Coronary artery (tissue), 2 donors: Measurements from ENCODE around the gene KIRREL3.

ENCODE experiments used
- DNase-seq: peaks from one replicate; pipeline ENCODE4 v3.0.0-alpha.2; 2017; ENCODE audit warnings: low spot score
- H3K27ac ChIP-seq, 2 donors: fragments of 200-600 bp; sonication (generic); one replicate each; pipeline ENCODE4 v1.5.1; 2016 to 2019
- H3K4me3 ChIP-seq: fragments of 200-600 bp; sonication (generic); 2 replicates; pipeline ENCODE4 v1.5.1; 2016; ENCODE audit warnings: mild to moderate bottlenecking, moderate library complexity
- TF ChIP-seq, protein P1 (sequence below): fragments of 200-600 bp; sonication (generic); IDR thresholded peaks from one replicate; pipeline ENCODE4 v1.5.1; 2019; ENCODE audit warnings: antibody characterized with exemption

Gene KIRREL3

DNA sequence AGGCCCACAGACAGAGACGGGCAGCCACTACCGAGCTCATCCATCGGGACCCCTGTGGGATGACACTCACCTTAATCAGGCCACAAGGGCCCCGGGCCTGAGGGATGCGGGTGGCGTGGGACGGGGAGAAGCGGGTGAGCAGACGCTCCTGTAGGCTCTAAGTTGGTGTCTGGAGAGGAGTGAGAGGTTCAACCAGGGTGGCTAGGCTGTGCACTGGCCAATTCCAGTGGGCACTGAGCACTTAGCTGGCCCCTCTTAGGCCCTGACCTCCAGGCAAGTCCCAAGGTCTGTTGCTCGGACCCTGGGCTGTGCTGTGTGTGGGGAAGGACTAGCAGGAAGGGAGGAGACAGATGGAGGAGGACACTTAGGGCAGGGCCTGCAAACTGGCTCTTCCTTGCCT, 505.7 kb downstream of the KIRREL3 start:
- DNase-seq, result no peak
- TF ChIP-seq, protein P1, sequence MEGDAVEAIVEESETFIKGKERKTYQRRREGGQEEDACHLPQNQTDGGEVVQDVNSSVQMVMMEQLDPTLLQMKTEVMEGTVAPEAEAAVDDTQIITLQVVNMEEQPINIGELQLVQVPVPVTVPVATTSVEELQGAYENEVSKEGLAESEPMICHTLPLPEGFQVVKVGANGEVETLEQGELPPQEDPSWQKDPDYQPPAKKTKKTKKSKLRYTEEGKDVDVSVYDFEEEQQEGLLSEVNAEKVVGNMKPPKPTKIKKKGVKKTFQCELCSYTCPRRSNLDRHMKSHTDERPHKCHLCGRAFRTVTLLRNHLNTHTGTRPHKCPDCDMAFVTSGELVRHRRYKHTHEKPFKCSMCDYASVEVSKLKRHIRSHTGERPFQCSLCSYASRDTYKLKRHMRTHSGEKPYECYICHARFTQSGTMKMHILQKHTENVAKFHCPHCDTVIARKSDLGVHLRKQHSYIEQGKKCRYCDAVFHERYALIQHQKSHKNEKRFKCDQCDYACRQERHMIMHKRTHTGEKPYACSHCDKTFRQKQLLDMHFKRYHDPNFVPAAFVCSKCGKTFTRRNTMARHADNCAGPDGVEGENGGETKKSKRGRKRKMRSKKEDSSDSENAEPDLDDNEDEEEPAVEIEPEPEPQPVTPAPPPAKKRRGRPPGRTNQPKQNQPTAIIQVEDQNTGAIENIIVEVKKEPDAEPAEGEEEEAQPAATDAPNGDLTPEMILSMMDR, result no peak

DNA sequence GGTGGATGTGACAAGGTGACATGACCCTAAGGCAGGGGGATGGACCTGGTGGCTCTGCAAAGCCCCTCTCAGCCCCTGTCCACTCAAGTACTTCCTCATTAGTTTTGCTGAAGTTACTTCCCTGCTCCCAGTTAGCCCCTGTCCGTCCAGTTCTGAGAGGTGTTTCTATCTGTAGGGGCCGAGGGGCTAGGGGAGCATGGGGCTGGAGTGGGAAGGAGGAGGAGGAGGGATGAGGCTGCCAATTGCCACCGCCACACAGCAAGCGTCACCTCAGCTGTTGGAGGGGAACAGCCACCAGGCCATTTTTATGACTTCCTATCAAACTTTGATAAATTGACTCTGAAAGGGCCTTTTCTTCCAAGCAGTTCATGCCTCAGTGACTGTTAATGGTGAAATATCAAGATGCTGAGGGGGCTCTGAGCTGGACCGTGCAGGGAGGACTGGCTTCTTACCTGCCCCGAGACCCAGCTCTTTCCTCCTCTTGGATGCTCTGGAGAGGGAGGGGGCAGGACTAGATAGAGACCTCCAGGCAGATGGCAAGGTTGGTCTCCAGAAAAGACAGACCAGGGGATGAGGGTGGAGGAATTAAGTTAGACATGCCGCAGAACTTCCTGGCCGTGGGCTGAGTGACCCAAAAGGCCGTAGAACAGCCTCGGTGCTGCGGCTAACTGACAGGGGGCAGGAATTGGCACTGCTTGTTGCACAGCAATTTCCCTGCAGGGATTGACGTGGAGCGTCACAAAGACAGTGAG, 508.1 kb downstream of the KIRREL3 start:
- no peak for DNase-seq
- TF ChIP-seq, protein P1, result no peak
- Histone ChIP-seq H3K4me3 (no peak overlapping the region), H3K27ac (no peak overlapping the region)

More for the DNA sequence above, 505.7 kb downstream of the KIRREL3 start:
- no peak overlapping the region for H3K27ac ChIP-seq
- no peak overlapping the region for H3K4me3 ChIP-seq

DNA sequence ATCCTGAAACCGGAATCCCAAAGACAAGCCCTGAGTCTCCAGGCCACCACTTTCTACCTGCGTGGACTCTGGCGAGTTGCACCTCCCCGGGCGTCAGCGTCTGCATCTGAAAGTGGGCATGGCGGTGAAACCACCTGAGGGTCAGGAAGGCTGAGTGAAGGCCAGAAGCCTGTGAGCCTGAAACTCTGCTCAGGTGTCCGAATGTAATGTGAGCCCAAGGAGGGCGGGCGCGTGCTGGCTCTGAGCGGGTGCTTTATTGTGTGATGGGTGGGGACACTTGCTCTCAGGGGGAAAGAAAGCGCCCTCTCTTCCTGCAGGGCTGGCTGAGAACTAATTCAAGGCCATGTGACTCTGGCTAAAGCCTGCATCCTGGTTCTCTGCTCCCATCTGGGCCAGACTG, 509.5 kb downstream of the KIRREL3 start:
- TF ChIP-seq, protein P1, result no peak
- Histone ChIP-seq H3K27ac (no peak overlapping the region), H3K4me3 (no peak overlapping the region)
- no peak for DNase-seq

DNA sequence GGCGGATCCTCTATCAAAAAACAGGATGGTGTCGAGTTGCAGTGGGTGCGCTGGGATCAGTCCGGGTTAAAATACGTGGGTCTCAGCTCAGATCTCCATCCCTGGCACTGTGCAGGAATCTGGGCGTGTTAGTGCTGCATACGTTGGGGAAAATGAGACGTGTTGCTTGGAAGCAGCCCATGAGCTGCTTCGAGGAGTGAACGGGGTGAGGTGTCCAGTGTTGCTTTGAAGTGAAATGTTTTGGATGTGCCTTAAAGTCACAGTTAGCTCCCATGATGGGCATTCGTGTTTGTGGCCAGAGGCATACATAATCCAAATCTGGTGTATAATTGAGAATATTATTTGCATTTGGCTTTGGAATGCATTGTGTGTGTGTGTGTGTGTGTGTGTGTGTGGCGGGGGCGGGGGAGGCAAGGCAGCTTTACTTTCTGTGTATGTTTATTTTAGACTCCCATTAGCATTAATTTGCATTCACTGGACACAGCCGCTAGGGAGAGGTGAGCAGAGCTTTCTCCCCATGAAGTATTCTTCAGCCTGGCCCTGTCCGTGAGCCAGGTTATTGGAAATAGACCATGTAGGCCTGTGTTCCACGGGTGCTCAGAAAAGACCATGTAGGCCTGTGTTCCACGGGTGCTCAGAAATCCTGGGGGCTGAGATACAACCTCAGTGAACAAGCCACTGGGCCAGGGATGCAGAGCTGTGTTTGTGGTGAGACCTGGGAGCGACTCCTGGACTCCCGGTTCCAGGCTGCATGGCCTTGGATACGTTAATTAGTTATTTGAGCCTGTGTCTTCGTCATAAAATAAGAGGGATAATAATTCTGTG, 510.5 kb downstream of the KIRREL3 start:
- DNase-seq, result no peak
- TF ChIP-seq, protein P1, result no peak
- Histone ChIP-seq H3K4me3 (no peak overlapping the region), H3K27ac (no peak overlapping the region)

DNA sequence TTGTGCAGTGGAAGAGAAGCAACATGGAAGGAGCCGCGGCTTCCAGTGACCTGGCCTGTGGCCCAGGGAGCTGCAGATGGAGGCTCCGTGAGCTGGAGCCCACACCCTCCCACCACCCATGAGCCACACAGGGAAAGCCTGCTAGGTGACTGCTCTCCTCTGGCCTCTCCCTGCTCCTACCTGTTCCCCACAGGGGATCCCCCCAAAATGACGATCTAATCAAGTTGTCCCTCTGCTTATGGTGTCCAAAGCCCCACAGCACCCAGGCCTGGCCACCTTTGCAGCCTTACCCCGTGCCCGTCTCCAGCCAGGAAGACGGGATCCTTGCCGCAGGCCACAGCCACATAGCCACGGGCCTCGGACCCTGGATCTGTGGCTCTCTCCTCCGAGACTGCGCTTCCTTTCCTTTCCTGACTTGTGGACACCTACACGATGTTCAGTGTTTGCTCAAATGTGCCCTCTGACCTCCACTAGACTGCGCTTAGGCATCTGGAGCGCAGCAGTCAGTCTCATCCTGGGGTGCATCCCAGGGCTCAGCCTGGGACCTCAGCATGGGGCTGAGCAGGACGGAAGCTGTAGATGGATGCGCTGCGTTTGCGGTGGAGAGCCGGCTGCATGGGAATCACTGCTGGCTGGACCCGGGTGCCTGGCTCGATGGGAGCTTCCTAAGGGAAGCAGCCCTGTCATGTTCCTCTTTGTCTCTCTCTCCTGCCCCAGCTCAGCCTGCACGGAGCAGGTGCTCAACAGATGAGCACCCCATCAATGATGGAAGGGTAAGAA, 511.8 kb downstream of the KIRREL3 start:
- DNase-seq, result no peak
- Histone ChIP-seq H3K27ac (no peak overlapping the region), H3K4me3 (no peak overlapping the region)
- TF ChIP-seq, protein P1, result no peak

DNA sequence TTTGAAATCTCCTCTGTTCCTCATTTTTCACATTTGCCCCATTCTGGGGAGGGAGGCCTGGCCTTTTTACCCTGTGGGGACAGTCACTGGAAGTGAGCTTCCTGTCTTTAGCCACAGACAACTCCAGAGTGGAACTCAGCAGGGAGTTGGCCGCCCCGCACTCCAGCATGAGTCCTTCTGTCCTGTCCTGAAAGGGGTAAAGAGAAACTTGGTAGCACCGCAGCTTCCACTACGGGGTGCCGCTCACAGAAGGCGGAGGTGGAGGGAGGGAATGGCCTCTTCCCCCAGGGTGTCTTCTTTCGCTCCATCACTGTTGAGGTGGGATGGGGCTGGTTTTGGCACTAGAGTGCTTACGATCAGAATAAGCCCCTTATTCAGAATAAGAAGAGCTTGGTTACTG, 512.9 kb downstream of the KIRREL3 start:
- Histone ChIP-seq H3K27ac (no peak overlapping the region), H3K4me3 (no peak overlapping the region)
- no peak for DNase-seq
- TF ChIP-seq, protein P1, result no peak
